Pancreas (tissue), 10 donors: Measurements from ENCODE around the gene NDN. TPM values are rescaled to one million over a fixed set of nuclear protein-coding genes. Genes with fewer than 3 reads are reported as not detected.

Experiments used
- ATAC-seq, 4 donors: fragments of 200-7000 bp; cut with Tn5 transposase; one replicate each; pipeline versions ENCODE4 v1.8.0 to v1.9.1; 2020; ENCODE audit warnings: mild to moderate bottlenecking in 4 of 4, moderate library complexity in 4 of 4
- DNase-seq, 6 donors: peaks; one replicate each; pipeline ENCODE4 v3.0.0-alpha.2; 2020
- FAIRE-seq: peaks from 2 replicates; lab custom pipeline; 2012; peaks lifted over from hg19 to GRCh38; lab: Jason Lieb, UNC
- H3K27ac ChIP-seq, 4 donors: fragments of 200-600 bp; sonication (generic); 1 replicate in 3 of 4; 2 replicates in 1 of 4; pipeline versions ENCODE4 v1.5.0 to v1.8.0; 2020
- H3K27me3 ChIP-seq, 4 donors: fragments of 200-600 bp; one replicate each; pipeline ENCODE4 v1.8.0; 2021
- H3K36me3 ChIP-seq, 3 donors: fragments of 200-600 bp; sonication (generic) in 1 of 3; one replicate each; pipeline versions ENCODE4 v1.5.0 to v1.8.0; 2020 to 2021
- H3K4me1 ChIP-seq, 3 donors: fragments of 200-600 bp; one replicate each; pipeline ENCODE4 v1.8.0; 2021
- H3K4me3 ChIP-seq, 4 donors: fragments of 200-600 bp; sonication (generic) in 2 of 4; one replicate each; pipeline versions ENCODE4 v1.5.0 to v1.8.0; 2020 to 2021
- H3K9me3 ChIP-seq, 4 donors: fragments of 200-600 bp; one replicate each; pipeline ENCODE4 v1.8.0; 2021
- CTCF ChIP-seq, 4 donors: fragments of 200-600 bp; sonication (generic) in 3 of 4; IDR thresholded peaks; one replicate each; pipeline versions ENCODE4 v1.5.0 to v1.8.0; 2021; ENCODE audit warnings: antibody characterized with exemption in 4 of 4
- WGBS, 2 donors: extraction: QIAGEN DNeasy Blood & Tissue Kit; methylation state at CpG; one replicate each; pipeline ENCODE4 v1.1.7; 2013; 5-methylcytosine and 5-hydroxymethylcytosine counted together
- intact Hi-C, 3 donors: fragments of 100-400 bp; cut with DNase I; formaldehyde crosslinking; loops; one replicate each; pipeline versions ENCODE4 v1.11.1 to v1.14.2; 2022
- polyA plus RNA-seq, 2 donors: library from polyadenylated mRNA; stranded (reverse); fragments of 200-250 nt; gene quantifications; one replicate each; pipeline ENCODE4 v1.2.3, GENCODE V29; 2013
- total RNA-seq, 6 donors: library from RNA; stranded (reverse); fragmentation: NEBNext Ultra II Directional in 4 of 6; extraction: Animal tissue kit (Norgen Biotek cat#: 25700) in 4 of 6; gene quantifications; one replicate each; pipeline versions ENCODE4 v1.2.1 to v1.2.4, GENCODE V29; 2021 to 2023
- donor health status: healthy with polysubstance abuse.
- donor health status: DM: no; HTN: no; CAD: no; lungs with moderate emphysema.
- donor health status: DM: no; HTN: no; CAD: no.
- donor health status: control.
- donor health status: control.
- donor health status: Bipolar disorder and iron deficiency.
- donor health status: DM: yes; HTN: yes; CAD: no.
- donor health status: DM: no; HTN: no; CAD: no.
- donor health status: DM: no; HTN: no; CAD: no.
- donor health status: DM: yes; HTN: yes; CAD: no.

NDN gene
- total and polyA plus RNA-seq, 8 donors, result 3.7 to 38.9 (median 8.6) TPM

GRCh38 chr15:23647421-23648370, 39.4 kb downstream of the NDN start, which contains the start of gene MAGEL2:
MAGEL2 (minus strand) TSS chr15:23647867; CDS start chr15:23647742, 125 bp downstream.
- ATAC-seq, result peak; percentile 61 to 74 (median 65)

GRCh38 chr15:23647001-23647295, 40.2 kb downstream of the NDN start:
- ATAC-seq, result no peak
- Histone ChIP-seq H3K9me3 (no peaks in the 10 kb centered on the region), H3K4me1 (no peaks in the 10 kb centered on the region), H3K27me3 (peaks cover 0 to 11% (median 0%) of the 10 kb centered on the region in 4 donors), H3K4me3 (peak overlapping the region in 3 of 4 donors; percentile 10 to 39 (median 24)), H3K27ac (no peak overlapping the region), H3K36me3 (no peaks in the 10 kb centered on the region)
- intact Hi-C loops, result loop anchor here in 2 of 3 donors (5.0 to 10.0 kb wide), 3 partner anchors 220 to 1198 kb away; no protein-coding TSS in a partner anchor
- TF ChIP-seq CTCF (IDR thresholded peaks at IDR 0.05), result no peak
- peak in 1 of 6 donors; percentile 66 for DNase-seq
- WGBS, 2 donors, result 70 to 79% methylated on average over 13 to 17 of the region's 17 CpGs
- no peak for FAIRE-seq

More at GRCh38 chr15:23647421-23648370, 39.4 kb downstream of the NDN start, which contains the start of gene MAGEL2:
- Histone ChIP-seq H3K4me1 (no peaks in the 10 kb centered on the region), H3K27me3 (peaks cover 0 to 11% (median 0%) of the 10 kb centered on the region in 4 donors), H3K27ac (no peak within 1 kb of the TSS), H3K36me3 (no peaks in the 10 kb centered on the region), H3K4me3 (peak within 1 kb of the TSS in 3 of 4 donors; percentile 10 to 39 (median 24)), H3K9me3 (no peaks in the 10 kb centered on the region)
- DNase-seq, result peak in 2 of 6 donors; percentile 59 to 71
- no peak for TF ChIP-seq CTCF (IDR thresholded peaks at IDR 0.05)
- FAIRE-seq, result no peak
- WGBS, 2 donors, result 39 to 40% methylated on average over 37 of the region's 37 CpGs
- intact Hi-C loops, result loop anchor here in 2 of 3 donors (5.0 to 10.0 kb wide), 3 partner anchors 220 to 1197 kb away; no protein-coding TSS in a partner anchor

GRCh38 chr15:23646165-23647000, 40.7 kb downstream of the NDN start:
- H3K4me1 ChIP-seq, result no peaks in the 10 kb centered on the region
- no peak for TF ChIP-seq CTCF (IDR thresholded peaks at IDR 0.05)
- intact Hi-C loops, result loop anchor here in 2 of 3 donors (5.0 to 10.0 kb wide), 3 partner anchors 221 to 1198 kb away; no protein-coding TSS in a partner anchor
- H3K36me3 ChIP-seq, result no peaks in the 10 kb centered on the region
- no peak for FAIRE-seq
- no peak overlapping the region for H3K27ac ChIP-seq
- no peak for ATAC-seq
- peaks cover 0 to 11% (median 0%) of the 10 kb centered on the region in 4 donors for H3K27me3 ChIP-seq
- no peak overlapping the region for H3K4me3 ChIP-seq
- peak in 2 of 6 donors; percentile 26 to 74 for DNase-seq
- H3K9me3 ChIP-seq, result no peaks in the 10 kb centered on the region
- WGBS, 2 donors, result 92 to 94% methylated on average over 41 to 51 of the region's 51 CpGs

- peak in 1 of 6 donors; percentile 74 for DNase-seq
- no peak for FAIRE-seq
- Histone ChIP-seq H3K27me3 (peaks cover 0 to 11% (median 0%) of the 10 kb centered on the region in 4 donors), H3K4me1 (no peaks in the 10 kb centered on the region), H3K4me3 (no peak overlapping the region), H3K9me3 (no peaks in the 10 kb centered on the region), H3K36me3 (no peaks in the 10 kb centered on the region), H3K27ac (no peak overlapping the region)
- peak in 1 of 4 donors; percentile 48 for ATAC-seq
- TF ChIP-seq CTCF (IDR thresholded peaks at IDR 0.05), result no peak
- intact Hi-C loops, result loop anchor here in 2 of 3 donors (5.0 to 10.0 kb wide), 3 partner anchors 222 to 1199 kb away; no protein-coding TSS in a partner anchor
- WGBS, 2 donors, result 79 to 81% methylated on average over 40 of the region's 40 CpGs
Observed at GRCh38 chr15:23645371-23646164, 41.5 kb downstream of the NDN start.
